PFSK-1 (cell line): ENCODE data around the gene AP5Z1.

Source experiments
- FOXP2 ChIP-seq: optimal IDR thresholded peaks from 2 replicates; pipeline ENCODE3; 2011; ENCODE audit warnings: borderline replicate concordance, control low read depth, inconsistent platforms; ENCODE audit not compliant: insufficient read depth; ENCODE audit errors: extremely low read length, extremely low read depth
- POLR2AphosphoS5 ChIP-seq: IDR thresholded peaks from 2 replicates; pipeline ENCODE4 v1.6.1; 2012; ENCODE audit warnings: low read depth, mild to moderate bottlenecking, control low read depth, low read length, moderate library complexity
- REST ChIP-seq, 2 experiments: IDR thresholded peaks; 2 replicates each; pipeline versions ENCODE4 v1.6.1 to v1.8.0; 2011 to 2012; ENCODE audit warnings: low read depth in 2 of 2, low read length in 2 of 2, control low read depth in 1 of 2, inconsistent platforms in 1 of 2, mild to moderate bottlenecking in 1 of 2, moderate library complexity in 1 of 2; ENCODE audit not compliant: insufficient read depth in 1 of 2
- SIN3A ChIP-seq: IDR thresholded peaks from 2 replicates; pipeline ENCODE4 v1.6.1; 2012; ENCODE audit warnings: mild to moderate bottlenecking, low read length, moderate library complexity, borderline replicate concordance; ENCODE audit not compliant: insufficient read depth
- TAF1 ChIP-seq: IDR thresholded peaks from 2 replicates; pipeline ENCODE4 v1.6.1; 2012; ENCODE audit warnings: low read length, control low read depth, borderline replicate concordance; ENCODE audit not compliant: insufficient read depth

Gene AP5Z1

GRCh38 chr7:4749798-4750197 lies 25.6 kb upstream of the AP5Z1 start:
- TF ChIP-seq FOXP2 = no peak
- no peak for TF ChIP-seq SIN3A
- TF ChIP-seq REST (IDR thresholded peaks at IDR 0.05; ENCODE audit: insufficient read depth in 1 of 2, low read depth in 2 of 2, low read length in 2 of 2) = no peak
- TF ChIP-seq POLR2AphosphoS5 = no peak
- TF ChIP-seq TAF1 = no peak

- TF ChIP-seq TAF1 (no peak), SIN3A (no peak), POLR2AphosphoS5 (no peak)
These were observed 23.9 kb upstream of the AP5Z1 start for GRCh38 chr7:4751398-4751947.

- TF ChIP-seq FOXP2 (peak; percentile 31), SIN3A (no peak)
These were observed 21.6 kb upstream of the AP5Z1 start for GRCh38 chr7:4753598-4754432.

GRCh38 chr7:4754433-4755010 lies 20.9 kb upstream of the AP5Z1 start:
- no peak for TF ChIP-seq REST (IDR thresholded peaks at IDR 0.05; ENCODE audit: insufficient read depth in 1 of 2, low read depth in 2 of 2, low read length in 2 of 2)

DNA sequence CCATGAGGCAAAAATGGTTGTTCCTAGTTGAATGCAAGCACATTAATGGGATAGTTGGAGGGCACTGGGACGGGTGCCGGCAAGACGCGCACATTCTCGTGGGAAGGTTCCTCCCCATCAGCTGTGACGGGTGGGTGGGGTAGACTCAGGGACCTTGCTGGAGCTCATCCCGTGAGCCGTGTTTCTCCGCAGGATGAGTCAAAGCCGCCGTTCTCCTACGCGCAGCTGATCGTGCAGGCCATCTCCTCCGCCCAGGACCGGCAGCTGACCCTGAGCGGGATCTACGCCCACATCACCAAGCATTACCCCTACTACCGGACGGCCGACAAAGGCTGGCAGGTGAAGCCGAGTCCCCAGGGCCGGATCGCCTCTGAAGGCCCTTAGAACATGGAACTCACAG lies 20.4 kb upstream of the AP5Z1 start:
- TF ChIP-seq POLR2AphosphoS5 = no peak
- no peak for TF ChIP-seq REST (IDR thresholded peaks at IDR 0.05; ENCODE audit: insufficient read depth in 1 of 2, low read depth in 2 of 2, low read length in 2 of 2)
- TF ChIP-seq TAF1 = no peak
- no peak for TF ChIP-seq SIN3A
- TF ChIP-seq FOXP2 = no peak

- no peak for TF ChIP-seq REST (IDR thresholded peaks at IDR 0.05; ENCODE audit: insufficient read depth in 1 of 2, low read depth in 2 of 2, low read length in 2 of 2)
- TF ChIP-seq SIN3A = no peak
- TF ChIP-seq TAF1 = no peak
- TF ChIP-seq POLR2AphosphoS5 = no peak
- TF ChIP-seq FOXP2 = no peak
These were observed 17.3 kb upstream of the AP5Z1 start for GRCh38 chr7:4758111-4758510.
